Endothelial cell of umbilical vein (primary cell): Measurements from ENCODE around the gene TMEM128. TPM values are rescaled to one million over a fixed set of nuclear protein-coding genes. Genes with fewer than 3 reads are reported as not detected.

Source experiments
- polyA plus RNA-seq, 4 experiments: library from polyadenylated mRNA; depleted of rRNA in 3 of 4; stranded (reverse) in 3 of 4; unstranded in 1 of 4; fragments of >200 nt; gene quantifications; 2 replicates each; pipeline versions ENCODE4 v1.2.1 to v1.2.3, GENCODE V29; 2011 to 2012; ENCODE audit warnings: missing spikeins in 1 of 4
- total RNA-seq: library from RNA; stranded (reverse); gene quantifications from 2 replicates; pipeline ENCODE4 v1.2.3, GENCODE V29; 2021

The TMEM128 gene
- total and polyA plus RNA-seq, 2 donors (not counting 3 experiments of a cell fraction or from before 2014, with no cell fraction given): 11.5 to 23.8 TPM

Other genes with a start within 250 kb of the TMEM128 start
- not detected in 2 replicates for gene OTOP1, start 21.3 kb downstream of the TMEM128 start, total RNA-seq
- not detected in 2 replicates for gene OTOP1, start 21.3 kb downstream of the TMEM128 start, polyA plus RNA-seq
- 24.6 and 27.9 TPM in 2 replicates for gene LYAR, start 41.9 kb upstream of the TMEM128 start, total RNA-seq
- gene LYAR, start 41.9 kb upstream of the TMEM128 start, polyA plus RNA-seq: 2.5 and 4.2 TPM in 2 replicates
- 4.6 and 5.8 TPM in 2 replicates for gene ZBTB49, start 42.0 kb upstream of the TMEM128 start, total RNA-seq
- gene ZBTB49, start 42.0 kb upstream of the TMEM128 start, polyA plus RNA-seq: 3.8 TPM in 2 replicates
- gene NSG1, start 138.9 kb upstream of the TMEM128 start, total RNA-seq: 1.0 and 2.0 TPM in 2 replicates
- gene NSG1, start 138.9 kb upstream of the TMEM128 start, polyA plus RNA-seq: 2.9 and 3.3 TPM in 2 replicates